Limb (tissue), 2 donors: ENCODE results near the gene RAPGEF6.

Source experiments
- DNase-seq, 2 donors: peaks; one replicate each; pipeline ENCODE4 v3.0.0-alpha.2; 2016; ENCODE audit errors: extremely low spot score in 2 of 2

Gene RAPGEF6

DNA sequence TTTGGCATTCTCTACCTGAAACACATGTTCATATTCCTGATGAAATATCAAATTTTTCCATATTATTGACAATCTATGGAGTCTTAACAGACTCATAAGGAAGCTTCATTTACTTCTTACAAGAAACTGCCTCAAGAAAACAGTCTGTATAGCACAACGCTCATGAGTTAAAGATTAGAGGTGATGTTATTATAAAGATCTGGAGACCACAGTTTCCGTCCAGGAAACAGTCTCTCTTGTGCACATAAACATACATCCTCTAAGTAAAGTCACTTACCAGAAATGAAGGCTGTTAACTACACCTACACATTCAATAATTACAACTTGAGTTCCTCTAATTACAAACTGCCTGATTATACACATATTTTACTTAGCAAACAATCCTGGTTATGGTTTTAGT lies 86.9 kb downstream of the RAPGEF6 start:
- DNase-seq: no peak

DNA sequence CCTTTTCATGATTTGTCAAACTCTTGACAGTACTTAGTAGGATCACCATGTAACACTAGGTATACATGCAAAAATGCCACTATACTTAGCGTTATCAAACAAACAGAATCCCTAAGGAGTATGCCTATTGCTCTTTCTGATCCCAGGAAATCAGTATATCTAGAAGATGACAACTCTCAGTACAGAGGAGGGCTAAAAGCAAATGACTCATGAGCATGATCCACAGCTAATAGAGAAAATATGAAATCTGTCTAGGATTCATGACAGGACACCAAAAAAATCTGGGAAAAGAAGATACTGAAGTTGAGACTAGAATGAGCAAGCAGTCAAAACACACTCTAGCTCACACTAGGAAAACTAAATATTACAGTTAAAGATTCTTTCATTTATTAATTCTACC lies 89.2 kb downstream of the RAPGEF6 start:
- no peak for DNase-seq

DNA sequence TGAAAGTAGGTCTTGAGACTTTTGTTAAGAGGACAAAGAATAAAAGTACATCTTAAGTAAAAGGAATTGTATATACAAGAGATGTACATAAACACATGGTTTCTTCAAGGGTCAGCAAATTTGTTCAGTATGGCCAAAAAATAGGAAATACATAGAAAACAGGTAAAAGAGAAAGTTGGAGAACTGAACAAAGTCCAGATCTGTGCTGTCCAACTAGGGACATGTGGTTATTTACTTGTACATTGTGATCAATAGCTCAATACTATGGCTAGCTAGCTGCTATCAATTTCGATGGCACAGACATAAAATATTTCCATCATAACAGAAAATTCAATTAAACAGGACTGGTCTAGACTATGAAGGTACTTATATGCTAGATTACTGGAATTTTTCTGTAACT lies 92.3 kb downstream of the RAPGEF6 start:
- no peak for DNase-seq

DNA sequence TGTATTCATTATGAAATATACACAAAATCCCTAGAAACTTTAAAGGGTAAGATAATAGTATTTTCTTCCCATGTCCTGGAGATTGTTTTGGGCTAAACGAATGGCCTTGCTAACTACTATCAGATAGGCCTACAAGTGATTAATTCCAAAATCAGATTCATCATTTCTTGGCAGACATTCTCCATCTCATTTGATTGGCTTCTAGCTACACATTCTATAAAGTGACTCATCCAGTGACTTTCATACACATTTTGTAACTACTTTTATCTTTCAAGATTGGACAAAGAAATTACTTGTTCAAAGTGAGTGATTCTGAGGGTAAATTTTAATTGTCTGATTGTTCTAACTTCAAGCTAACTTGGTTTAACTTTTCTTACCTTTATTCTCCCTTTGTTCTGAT lies 93.3 kb downstream of the RAPGEF6 start:
- DNase-seq: no peak

DNA sequence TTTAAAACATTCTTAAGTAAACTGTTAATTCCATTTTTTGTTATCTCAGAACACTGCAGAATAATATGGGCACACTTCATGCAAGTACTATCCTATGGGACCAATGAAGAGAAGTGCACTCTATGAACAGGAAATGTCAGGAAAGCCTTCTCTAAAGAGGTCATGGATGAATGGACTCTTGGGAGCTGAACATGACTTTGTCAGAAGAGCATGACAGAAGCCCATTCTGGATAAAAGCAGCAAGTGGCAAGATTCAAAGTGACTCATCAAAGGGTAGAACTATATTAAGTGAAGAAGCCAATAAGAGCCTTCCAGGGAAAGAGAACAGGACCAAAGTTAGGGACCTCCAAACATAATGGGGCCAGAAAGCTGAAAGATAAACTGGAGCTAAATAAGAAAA lies 94.0 kb downstream of the RAPGEF6 start:
- no peak for DNase-seq

DNA sequence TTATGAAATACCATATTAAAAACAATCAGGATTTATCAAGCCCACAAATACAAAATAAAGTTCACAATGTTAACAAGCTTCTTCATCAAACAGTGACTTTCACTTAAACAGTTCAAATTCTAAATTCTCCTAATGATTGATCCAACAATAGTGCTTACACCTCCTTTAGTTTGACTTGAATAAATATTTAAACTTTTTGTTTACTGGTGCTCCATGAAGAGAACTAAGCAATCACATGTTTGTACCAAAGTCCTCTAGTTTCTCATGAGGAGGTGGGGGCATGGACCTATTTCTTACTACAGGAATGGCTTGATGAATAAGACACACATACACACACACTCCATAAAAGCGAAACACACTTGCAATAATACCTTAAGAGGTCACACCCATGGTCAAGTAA lies 95.8 kb downstream of the RAPGEF6 start:
- no peak for DNase-seq

DNA sequence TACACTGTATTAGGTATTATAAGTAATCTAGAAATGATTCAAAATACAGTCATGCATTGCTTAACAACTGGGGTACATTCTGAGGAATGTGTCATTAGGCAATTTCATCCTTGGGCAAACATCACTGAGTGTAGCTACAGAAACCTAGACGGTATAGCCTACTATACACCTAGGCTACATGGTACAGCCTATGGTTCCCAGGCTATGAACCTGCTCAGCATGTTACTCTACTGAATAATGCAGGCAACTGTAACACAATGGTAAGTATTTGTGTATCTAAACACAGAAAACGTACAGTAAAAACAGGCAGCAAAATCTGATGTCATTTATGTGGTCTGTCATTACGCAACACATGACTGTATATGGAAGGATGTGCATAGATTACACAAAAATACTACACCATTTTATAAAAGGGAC lies 96.8 kb downstream of the RAPGEF6 start:
- DNase-seq: no peak

DNA sequence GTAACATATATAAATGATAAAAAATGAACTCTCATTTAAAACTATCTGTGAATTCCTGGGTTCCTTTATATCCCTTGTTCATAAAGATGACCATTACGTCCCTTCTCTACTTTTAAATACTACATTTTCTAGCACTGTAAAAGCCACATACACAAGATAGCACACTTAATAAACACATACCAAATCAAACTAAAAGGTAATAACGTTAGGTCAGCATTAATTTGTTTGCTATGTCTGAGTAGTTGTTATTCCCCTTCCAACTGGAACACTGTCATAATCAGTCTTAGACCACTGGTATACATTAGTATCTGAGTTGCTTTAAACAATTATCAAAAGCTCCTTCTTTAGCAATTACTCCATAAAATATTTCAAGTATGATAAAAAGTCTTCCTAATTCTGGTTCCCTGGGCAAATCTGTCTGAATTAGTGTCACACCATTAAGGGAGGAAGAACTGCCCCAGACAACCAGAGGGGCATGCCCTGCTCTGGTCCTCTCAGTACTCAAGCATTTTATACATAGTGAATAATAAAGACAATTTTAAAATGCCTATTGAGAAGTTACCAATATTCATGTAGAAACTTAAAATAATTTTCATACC lies 98.1 kb downstream of the RAPGEF6 start:
- no peak for DNase-seq

DNA sequence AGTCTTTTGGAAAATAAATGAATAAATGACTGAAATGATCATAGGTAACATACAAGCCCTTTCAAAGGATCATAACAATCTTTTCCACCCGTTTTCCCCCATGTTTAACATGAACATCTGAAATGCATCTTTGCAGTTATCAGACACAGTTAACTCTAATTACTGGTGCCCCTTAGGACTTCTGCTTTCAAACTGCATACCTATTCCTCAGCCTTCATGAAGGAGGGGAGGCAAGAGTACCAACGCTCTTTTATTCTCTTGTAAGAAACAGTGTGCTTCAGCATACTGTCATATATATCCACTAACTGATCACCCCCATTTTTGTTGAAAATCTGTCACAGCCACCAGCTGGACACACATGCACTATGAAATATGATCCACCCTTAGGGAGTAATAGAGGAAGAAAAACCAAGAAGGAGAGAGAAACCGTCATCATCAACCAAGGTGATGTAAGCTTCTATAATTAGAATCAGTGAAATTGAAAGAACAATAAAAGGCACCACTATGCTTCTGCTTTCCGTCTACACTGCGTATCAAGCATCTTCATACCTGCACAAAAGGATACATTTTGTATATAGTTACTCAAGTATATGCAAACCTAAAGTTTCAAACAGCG lies 98.7 kb downstream of the RAPGEF6 start:
- peak in 1 of 2 donors; percentile 49 for DNase-seq

DNA sequence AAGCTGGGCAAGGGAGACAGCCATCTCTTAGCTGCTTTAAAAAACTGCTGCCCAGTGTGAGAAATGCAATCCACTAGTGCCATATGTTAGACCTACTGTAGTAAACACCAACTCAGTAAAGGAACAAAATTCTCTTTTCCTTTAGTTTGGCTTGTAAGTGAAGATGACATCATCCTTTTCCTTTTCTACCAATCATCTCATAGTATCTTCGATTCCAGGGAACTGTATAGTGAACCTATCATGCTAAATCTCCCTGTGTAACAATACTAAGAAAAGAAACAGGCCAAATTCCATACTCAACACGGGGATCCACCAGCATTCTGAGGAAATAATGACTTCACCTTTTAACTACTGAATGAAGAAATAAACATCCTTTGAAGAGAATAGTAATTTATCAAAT lies 100.1 kb downstream of the RAPGEF6 start:
- no peak for DNase-seq

DNA sequence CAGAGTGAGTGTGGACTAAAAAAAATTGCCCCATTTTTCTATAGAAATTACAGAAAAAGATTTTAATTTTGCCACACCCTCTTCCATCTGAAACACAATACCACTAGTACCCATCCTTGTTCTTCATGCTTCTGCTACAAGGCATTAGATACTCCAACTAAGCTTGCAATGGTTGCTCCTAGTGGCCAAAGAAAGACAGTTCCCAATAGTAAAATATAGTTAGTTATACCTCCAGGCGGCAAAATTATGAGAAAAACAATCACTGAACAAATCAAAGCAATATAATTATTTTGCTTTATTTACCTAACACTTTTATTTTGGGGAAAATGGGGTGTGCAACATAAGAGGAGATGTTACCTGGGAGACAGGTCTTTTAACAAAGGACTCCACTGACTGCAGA lies 101.2 kb downstream of the RAPGEF6 start:
- DNase-seq: no peak

DNA sequence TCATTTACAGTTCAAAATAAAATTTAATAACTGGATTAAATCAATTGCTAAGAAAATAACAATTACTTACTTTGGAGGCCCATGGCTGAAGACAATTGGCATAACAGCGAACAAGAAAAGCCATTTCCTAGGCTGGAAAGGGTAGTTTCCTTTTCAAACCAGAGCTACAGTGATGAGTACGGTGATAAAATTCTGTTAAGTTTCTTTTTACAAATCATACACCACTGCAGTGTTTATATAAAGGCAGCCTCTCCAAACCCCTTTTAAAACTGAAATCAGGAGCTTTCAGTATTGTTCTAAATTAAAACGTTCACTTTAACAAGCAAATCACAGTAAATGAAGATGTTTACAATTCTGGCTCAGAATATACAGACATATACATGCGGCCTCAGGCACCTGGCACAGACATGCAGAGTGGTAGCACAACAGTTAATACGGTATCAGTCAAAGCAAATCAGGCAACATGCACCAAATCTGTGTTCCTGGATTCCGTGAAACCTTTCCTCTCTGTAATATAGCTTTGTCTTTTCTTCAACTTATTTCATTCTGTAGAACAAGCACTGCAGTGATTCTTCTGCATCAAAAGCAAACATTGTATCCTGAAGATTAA lies 102.9 kb downstream of the RAPGEF6 start:
- DNase-seq: no peak

DNA sequence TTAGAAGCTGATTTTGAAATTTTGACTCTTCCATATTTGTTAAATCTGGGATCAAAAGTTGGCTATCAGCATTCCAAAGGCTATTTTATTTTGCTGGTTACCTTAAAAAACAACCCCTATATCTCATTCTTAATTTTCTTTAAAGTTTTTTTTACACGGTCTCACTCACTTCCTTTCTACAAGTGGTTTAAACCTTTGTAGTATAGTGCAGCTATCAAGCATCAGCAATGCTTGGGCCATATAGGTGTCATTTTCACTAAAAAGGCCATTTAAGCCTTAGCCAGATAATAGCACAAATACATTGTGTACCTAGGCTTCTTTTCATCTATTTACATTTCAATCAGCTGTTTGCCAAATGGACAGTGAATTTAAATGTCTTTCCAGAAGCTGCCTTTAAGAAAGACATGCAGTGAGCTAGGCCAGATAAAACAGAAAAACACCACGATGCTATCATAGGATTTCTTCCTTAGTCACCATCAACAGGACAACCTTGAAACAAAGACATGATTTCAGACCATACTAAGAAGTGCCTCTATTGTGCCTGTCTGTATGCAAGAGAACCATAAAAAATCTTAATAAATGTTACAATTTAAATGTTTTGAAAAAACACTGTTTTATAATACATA lies 104.2 kb downstream of the RAPGEF6 start:
- DNase-seq: no peak

DNA sequence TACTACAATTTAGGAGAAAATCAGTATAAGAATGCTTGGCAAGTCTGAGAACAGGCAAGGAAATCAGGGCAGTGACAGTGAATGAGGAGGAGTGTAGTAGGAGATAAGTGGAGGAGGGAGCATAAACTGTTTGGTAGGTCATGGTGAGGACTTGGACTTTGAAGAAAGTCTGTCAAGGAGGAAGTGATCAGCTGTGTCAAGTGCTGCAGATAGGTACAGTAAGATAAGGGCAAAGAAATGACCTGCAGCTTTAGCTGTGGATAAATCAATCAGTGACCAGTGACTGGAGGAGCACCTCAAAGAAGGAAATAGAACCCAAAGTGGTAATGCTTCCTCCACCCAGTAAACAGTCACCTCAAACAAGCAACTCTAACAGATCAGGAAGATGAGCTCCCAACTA lies 106.3 kb downstream of the RAPGEF6 start:
- DNase-seq: no peak

DNA sequence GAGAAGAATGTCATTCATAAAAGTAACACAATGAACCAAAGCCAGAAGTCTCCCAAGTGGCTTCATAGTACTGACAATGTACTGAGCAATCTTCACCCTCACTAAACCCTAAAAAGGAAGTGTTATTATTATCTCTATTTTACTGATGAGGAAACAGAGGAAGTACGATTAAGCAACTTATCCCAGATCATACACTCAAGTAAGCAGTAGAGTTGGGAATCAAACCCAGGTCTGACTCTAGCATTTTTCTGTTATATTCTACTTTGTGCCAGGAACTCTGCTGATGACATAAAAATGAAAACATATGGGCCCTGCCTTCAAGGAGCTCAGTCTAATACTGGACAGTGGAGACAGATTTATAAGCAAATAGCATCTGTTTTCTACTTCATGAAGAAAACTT lies 109.2 kb downstream of the RAPGEF6 start:
- DNase-seq: no peak

DNA sequence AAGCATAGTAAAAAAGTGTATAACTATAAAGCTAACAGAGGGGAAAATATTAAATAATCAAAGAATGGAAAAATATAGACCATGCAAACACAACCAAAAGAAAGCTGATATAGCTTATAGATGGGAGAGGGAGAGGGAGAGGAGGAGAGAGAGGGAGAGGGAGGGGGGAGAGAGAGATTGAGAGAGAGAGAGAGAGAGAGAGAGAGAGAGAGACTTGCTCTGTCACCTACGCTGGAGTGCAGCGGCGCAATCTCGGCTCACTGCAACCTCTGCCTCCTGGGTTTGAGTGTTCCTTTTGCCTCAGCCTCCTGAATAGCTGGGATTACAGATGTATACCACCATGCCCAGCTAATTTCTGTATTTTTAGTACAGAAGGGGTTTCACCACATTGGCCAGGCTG lies 110.6 kb downstream of the RAPGEF6 start:
- no peak for DNase-seq

DNA sequence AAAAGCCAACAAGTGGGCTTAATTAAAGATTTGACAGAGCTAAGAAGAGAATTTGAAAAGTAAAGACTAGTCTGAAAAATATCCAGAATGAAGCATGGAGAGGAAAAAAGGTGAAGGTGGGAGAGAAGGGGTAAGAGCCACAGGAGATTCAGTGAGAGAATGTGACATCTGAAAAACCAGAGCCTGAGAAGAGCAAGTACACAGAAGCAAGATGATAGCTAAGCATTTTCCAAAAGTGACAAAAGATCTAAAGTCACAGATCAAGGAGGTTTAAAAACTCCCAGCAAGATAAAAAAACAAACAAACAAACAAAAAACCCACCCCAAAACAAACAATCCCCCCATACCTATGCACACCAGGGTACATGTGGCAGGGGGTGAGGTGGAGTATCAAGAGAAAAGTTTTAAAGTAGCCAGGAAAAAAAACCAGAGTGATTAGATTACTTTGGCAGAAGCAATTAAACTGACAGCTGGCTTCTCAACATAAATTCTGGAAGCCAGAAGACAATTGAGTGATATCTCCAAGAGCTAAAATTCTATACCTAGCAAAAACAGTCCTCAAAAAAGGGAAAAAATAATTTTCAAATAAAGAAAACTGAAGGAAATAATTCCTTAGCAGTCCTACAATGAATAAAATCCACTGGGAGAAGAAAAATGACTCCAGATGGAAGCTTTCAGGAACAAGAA lies 111.4 kb downstream of the RAPGEF6 start:
- DNase-seq: no peak

DNA sequence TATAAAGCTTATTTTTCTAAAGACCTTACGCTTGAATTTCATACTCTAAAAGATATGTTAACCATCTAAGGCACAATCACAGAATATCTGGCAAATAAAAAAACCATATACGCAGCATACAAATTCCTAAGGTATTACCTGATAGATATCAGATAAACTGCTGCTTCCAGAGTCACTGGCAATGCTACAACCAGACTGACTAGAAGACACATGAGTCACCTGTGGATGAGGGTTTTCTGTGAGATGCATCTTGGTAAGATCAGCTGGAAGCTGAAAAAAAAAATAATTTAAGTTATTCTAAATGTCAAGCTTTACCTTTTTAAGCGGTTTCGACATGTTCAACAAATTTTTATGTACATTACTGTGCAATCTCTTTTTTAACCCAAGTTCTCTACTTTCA lies 113.8 kb downstream of the RAPGEF6 start:
- no peak for DNase-seq

DNA sequence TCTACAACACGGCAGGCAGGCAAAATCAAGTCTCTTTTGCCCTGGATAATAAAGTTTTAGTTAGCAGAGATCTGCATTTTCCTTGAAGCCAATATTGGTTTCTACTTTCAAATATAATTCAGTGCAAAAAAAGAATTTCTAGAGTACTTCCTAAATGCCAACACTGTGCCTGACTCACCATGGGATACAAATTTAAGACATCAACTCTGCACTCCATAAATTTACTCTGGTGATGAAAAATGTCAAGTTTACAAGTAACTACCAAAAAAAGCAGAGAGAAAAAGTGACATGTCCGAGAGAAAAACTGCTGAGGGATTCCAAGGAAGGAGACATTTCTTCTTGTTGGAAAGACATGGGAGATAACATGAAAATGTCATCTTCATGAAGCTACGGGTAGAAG lies 119.7 kb downstream of the RAPGEF6 start:
- no peak for DNase-seq

DNA sequence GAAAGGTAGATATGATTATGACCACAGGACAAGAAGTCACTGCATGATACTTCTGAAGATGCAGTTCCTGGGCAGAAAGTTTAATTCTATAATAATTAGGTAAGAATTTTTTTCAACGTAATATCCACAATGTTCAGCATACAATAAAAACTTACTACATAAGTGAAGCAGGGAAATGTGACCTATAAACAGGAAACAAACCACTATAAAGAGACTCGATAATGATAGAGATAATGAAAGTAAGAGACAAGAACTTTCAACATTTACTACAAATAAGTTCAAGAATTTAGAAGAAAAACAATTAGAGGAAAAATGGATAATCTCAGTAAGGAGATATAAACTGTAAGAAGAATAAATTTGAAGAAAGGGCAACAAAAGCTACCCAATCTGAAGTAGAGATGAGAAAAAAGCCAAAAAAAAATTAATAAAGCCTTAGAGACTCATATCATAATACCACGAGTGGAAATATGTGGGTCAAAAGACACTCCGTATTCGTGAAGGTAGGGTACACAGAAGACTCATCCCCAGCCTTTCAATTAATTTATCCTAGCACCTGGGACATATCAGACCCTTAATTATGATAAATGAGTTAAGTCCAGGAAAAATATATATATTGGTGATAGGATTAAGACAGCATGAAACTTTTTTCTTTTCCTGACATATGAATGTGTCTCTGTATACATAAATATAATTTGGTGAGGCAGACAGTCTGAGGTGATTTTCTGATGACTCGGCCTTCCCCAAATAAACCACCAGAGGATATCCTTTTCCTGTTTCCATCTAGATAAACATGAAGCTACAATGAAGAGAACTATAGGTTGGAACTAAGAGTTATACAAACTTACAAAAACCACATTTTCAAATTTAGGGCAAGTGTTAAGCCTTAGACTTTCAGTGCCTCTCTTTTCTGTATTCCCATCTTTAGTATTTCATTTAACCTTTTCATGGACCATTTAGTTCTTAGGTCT lies 120.4 kb downstream of the RAPGEF6 start:
- no peak for DNase-seq

DNA sequence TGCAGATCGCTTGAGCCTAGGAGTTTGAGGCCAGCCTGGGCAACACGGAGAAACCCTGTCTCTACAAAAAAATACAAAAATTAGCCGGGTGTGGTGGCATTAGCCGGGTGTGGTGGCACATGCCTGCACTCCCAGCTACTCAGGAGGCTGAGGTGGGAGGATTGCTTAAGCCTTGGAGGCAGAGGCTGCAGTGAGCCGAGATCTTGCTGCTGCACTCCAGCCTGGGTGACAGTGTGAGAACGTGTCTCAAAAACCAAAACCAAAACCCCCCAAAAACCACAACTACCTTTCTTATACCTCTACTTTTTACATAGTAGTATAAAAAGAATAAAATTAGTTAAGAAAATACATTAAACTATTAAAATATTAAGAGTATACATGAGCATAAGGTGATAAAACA lies 121.2 kb downstream of the RAPGEF6 start:
- no peak for DNase-seq
